Smooth muscle cell of the coronary artery (primary cell): Measurements from ENCODE around the gene HLA-DMB. TPM values are rescaled to one million over a fixed set of nuclear protein-coding genes. Genes with fewer than 3 reads are reported as not detected.

Experiments used
- total RNA-seq: library from RNA; depleted of rRNA; stranded (reverse); fragments of >200 nt; gene quantifications from 2 replicates; pipeline ENCODE4 v1.2.3, GENCODE V29; 2014; ENCODE audit warnings: low replicate concordance

The HLA-DMB gene
- total RNA-seq, result 0.08 and 0.12 TPM in 2 replicates

GRCh38 chr6:32940656-32941213 is at the start of gene HLA-DMB:
HLA-DMB (minus strand) TSS chr6:32941028; CDS start chr6:32940807, 221 bp downstream.

DNA sequence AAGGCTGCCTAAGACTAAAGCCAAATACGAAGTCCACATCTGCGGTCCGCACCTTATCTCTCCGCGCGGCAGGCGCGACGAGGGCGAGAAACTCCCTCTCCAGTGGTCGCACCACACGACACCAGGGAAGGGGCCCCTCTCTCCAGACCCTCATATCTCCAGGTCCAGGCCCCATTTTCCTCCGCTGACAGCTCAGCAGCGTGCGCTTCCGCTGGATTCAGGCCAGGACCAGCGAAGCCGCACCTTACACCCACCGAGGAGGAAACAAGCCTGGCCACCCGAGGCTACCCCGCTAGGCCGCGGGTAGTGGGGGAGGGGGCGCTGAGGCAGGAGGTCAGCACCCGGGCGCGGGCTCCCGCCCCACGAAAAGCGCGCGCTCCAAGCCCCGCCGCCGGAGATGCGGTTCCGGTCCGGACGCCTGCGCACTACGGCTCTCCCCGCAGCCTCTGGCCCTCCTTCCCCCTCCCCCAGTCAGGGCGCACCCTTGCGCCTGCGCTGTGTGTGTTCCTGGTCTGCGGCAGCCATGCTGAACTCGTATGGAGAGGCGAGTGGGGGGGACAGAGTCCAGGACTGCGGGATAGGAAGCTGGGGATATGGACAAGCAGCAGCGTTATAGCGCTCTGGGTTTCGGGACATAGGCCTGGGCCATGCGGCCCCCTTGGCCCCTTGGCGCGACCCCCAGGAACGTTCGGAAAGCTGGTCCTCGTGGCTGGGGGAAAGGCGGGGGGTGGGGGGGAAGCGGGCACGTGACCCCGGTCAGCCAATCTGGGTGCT is 27.5 kb upstream of the HLA-DMB start, which contains the start of gene BRD2:
Gene BRD2, plus strand, starts transcription at position 502 of the 774 bp plus-strand sequence. CDS start 4,305 bp downstream, outside the sequence.

DNA sequence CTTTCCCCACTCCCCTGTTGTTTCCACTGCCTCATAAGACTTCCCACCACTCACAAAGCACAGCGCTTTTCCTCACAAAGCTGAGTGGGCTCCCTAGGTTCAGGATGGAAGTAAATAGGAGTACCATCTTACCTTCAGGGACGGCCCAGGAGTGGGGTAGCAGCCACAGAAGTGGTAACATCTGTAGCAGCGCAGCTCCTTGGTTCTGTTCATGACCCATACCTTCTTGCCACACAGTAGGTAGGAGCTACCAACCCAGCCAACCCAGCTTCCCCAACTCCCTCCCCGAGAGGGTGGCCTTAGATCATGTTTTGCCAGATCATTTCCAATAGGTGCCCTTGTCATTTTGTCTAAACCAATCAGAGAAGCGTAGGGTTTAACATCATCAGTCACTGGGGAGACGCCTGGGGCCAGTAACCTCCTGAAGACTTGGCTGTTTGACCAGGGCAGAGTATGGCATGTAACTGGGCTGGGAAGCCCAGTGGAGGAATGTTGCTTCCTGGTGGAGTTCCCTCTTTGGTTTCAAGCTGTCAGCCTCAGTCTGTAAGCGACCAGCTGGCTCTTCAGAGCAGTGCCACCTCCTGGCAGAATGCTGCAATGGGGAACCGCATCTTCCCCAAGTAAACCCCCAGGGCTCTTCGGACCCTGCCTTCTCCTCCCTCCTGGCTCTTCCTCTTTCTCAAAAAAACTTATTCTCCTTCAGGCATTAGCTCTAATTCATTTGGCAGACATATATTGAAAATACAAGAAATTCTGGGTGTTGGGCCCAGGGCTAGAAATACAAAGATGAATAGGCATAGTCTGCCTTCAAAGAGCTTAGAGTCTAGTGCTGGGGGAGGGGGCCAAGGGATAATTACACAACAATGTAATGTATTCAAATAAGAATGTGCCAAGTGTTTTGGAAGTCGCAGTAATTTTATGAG is 12.2 kb upstream of the HLA-DMB start, which contains the start of gene HLA-DMA:
Gene HLA-DMA, minus strand, starts transcription at position 281 of the 923 bp plus-strand sequence. Its CDS starts 61 bp downstream, at position 220.

Other genes starting within 250 kb of the HLA-DMB start
- gene HLA-DQA2, start 199.6 kb downstream of the HLA-DMB start, total RNA-seq, result not detected in 2 replicates
- not detected in 2 replicates for gene HLA-DQB2, start 177.5 kb downstream of the HLA-DMB start, total RNA-seq
- 0.59 TPM in 1 of 2 replicates, not detected in the other for gene HLA-DOB, start 124.0 kb downstream of the HLA-DMB start, total RNA-seq
- gene TAP2, start 102.3 kb downstream of the HLA-DMB start, total RNA-seq, result 20.8 and 40.5 TPM in 2 replicates
- gene PSMB8, start 97.0 kb downstream of the HLA-DMB start, total RNA-seq, result 44.2 and 72.4 TPM in 2 replicates
- 28.0 and 33.1 TPM in 2 replicates for gene TAP1, start 87.3 kb downstream of the HLA-DMB start, total RNA-seq
- gene PSMB9, start 86.8 kb downstream of the HLA-DMB start, total RNA-seq, result 16.1 and 45.7 TPM in 2 replicates
- gene HLA-DMA, start 12.1 kb upstream of the HLA-DMB start, total RNA-seq, result 0.82 and 2.9 TPM in 2 replicates
- gene BRD2, start 27.6 kb upstream of the HLA-DMB start, total RNA-seq, result 39.6 and 40.2 TPM in 2 replicates
- under 0.01 TPM in 1 of 2 replicates, not detected in the other for gene HLA-DOA, start 68.6 kb upstream of the HLA-DMB start, total RNA-seq
- gene HLA-DPA1, start 132.6 kb upstream of the HLA-DMB start, total RNA-seq, result 9.7 TPM in 1 of 2 replicates, not detected in the other
- gene HLA-DPB1, start 135.0 kb upstream of the HLA-DMB start, total RNA-seq, result 1.4 and 17.0 TPM in 2 replicates